Activated CD8-positive, alpha-beta memory T cell treated with anti-CD3 and anti-CD28 coated beads, Interleukin-2, amount 10 ng/mL, durations not matched to agents 7 days and 5 days (primary cell): ENCODE measurements around the gene KRTCAP3. TPM values are rescaled to one million over a fixed set of nuclear protein-coding genes. Genes with fewer than 3 reads are reported as not detected.
"Not testable (repeated sequence)": the region's sequence is repeated elsewhere in the genome, so short reads cannot be mapped to it uniquely, and the experiment has no call there.

Experiments used
- ATAC-seq: fragments of 150-1000 bp; cut with Tn5 transposase; one replicate; pipeline ENCODE4 v1.10.0; 2021; ENCODE audit warnings: moderate library complexity
- CTCF ChIA-PET: fragments of 350-600 bp; sonication (Branson Sonifier 250); formaldehyde crosslinking; loops from one replicate; lab custom pipeline; 2021; ENCODE audit warnings: antibody characterized with exemption; lab: Charles Lee
- DNase-seq: peaks from one replicate; pipeline ENCODE4 v3.0.0-alpha.2; 2020
- H3K27ac Mint-ChIP-seq: one replicate; pipeline ENCODE4 v1.8.0; 2021; ENCODE audit warnings: mild to moderate bottlenecking, mixed read lengths
- H3K27me3 Mint-ChIP-seq: one replicate; pipeline ENCODE4 v1.8.0; 2021; ENCODE audit warnings: mixed read lengths
- H3K36me3 Mint-ChIP-seq: one replicate; pipeline ENCODE4 v1.8.0; 2021; ENCODE audit warnings: mild to moderate bottlenecking, mixed read lengths
- H3K4me1 Mint-ChIP-seq: one replicate; pipeline ENCODE4 v1.8.0; 2021; ENCODE audit warnings: mixed read lengths
- H3K4me3 Mint-ChIP-seq: one replicate; pipeline ENCODE4 v1.8.0; 2021; ENCODE audit warnings: mild to moderate bottlenecking, moderate library complexity, mixed read lengths
- H3K9me3 Mint-ChIP-seq: one replicate; pipeline ENCODE4 v1.8.0; 2022; ENCODE audit warnings: low read depth, mixed read lengths
- total RNA-seq, 2 experiments: library from RNA; stranded (reverse); gene quantifications; one replicate each; pipeline ENCODE4 v1.2.3, GENCODE V29; 2021

The KRTCAP3 gene
- total RNA-seq, 2 experiments from 2014 or later = 4.5 to 6.4 TPM

GRCh38 chr2:27422958-27423357 lies 19.2 kb upstream of the KRTCAP3 start:
- Mint-ChIP-seq H3K27ac (no peak overlapping the region), H3K36me3 (no peaks in the 10 kb centered on the region), H3K4me3 (no peak overlapping the region), H3K27me3 (peaks cover 8% of the 10 kb centered on the region), H3K4me1 (peaks cover 9% of the 10 kb centered on the region), H3K9me3 (no peaks in the 10 kb centered on the region)
- no peak for DNase-seq
- no peak for ATAC-seq
- CTCF ChIA-PET = interaction anchor here (1.6 kb wide), 1 partner anchor 260 kb away, joined by 4 read pairs; no protein-coding TSS in a partner anchor

DNA sequence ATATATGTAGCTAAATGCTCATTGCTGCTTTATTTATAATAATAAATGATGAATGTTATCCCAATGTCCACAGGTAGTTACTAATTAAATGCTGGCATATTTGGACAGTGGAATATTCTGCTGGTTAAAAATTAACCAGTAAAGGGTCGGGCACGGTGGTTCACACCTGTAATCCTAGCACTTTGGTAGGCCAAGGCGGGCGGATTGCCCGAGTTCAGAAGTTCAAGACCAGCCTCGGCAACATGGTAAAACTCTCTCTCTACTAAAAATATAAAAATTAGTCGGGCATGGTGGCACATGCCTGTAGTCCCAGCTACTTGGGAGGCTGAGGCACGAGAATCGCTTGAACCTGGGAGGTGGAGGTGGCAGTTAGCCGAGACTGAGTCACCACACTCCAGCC lies 17.1 kb upstream of the KRTCAP3 start:
- not testable (repeated sequence) for ATAC-seq, H3K4me3 Mint-ChIP-seq, H3K27me3 Mint-ChIP-seq, DNase-seq, H3K36me3 Mint-ChIP-seq, H3K9me3 Mint-ChIP-seq, H3K27ac Mint-ChIP-seq
- CTCF ChIA-PET = interaction anchor here (1.3 kb wide), 1 partner anchor 15 kb away, joined by 3 read pairs; the partner anchor contains the start of gene PPM1G
- peaks cover 16% of the 10 kb centered on the region for H3K4me1 Mint-ChIP-seq

GRCh38 chr2:27427863-27428212 lies 14.3 kb upstream of the KRTCAP3 start:
- Mint-ChIP-seq H3K36me3 (peaks cover 5% of the 10 kb centered on the region), H3K27me3 (peaks cover 3% of the 10 kb centered on the region), H3K9me3 (no peaks in the 10 kb centered on the region), H3K4me1 (peaks cover 31% of the 10 kb centered on the region), H3K27ac (peak overlapping the region; percentile 97), H3K4me3 (peak overlapping the region; percentile 96)
- DNase-seq (no peak), ATAC-seq (no peak)
- CTCF ChIA-PET = interaction anchor here (3.4 to 4.9 kb wide), 2 partner anchors 19 to 255 kb away, joined by 32 to 33 read pairs; partner anchors contain the start of gene PPM1G

- peak within 1 kb of the TSS; percentile 97 for H3K27ac Mint-ChIP-seq
- CTCF ChIA-PET = interaction anchor here (1.8 to 4.9 kb wide), 4 partner anchors 10 to 255 kb away, joined by 4 to 33 read pairs (median 18); partner anchors contain the start of genes EIF2B4 and PPM1G
- ATAC-seq (peak; percentile 89), DNase-seq (peak; percentile 94)
- H3K4me1 Mint-ChIP-seq = peaks cover 31% of the 10 kb centered on the region
- peaks cover 3% of the 10 kb centered on the region for H3K27me3 Mint-ChIP-seq
- peak within 1 kb of the TSS; percentile 96 for H3K4me3 Mint-ChIP-seq
- H3K9me3 Mint-ChIP-seq = no peaks in the 10 kb centered on the region
- peaks cover 9% of the 10 kb centered on the region for H3K36me3 Mint-ChIP-seq
Observed at GRCh38 chr2:27428213-27428977, 13.8 kb upstream of the KRTCAP3 start, which contains the start of gene NRBP1. Gene NRBP1 (plus strand): TSS chr2:27428631. CDS start chr2:27433274, 4,643 bp downstream.

GRCh38 chr2:27428978-27429541 lies 13.1 kb upstream of the KRTCAP3 start:
- peak; percentile 88 for DNase-seq
- CTCF ChIA-PET = interaction anchor here (1.8 to 4.9 kb wide), 4 partner anchors 9 to 254 kb away, joined by 4 to 33 read pairs (median 18); partner anchors contain the start of genes EIF2B4 and PPM1G
- peaks cover 14% of the 10 kb centered on the region for H3K36me3 Mint-ChIP-seq
- peak overlapping the region; percentile 92 for H3K27ac Mint-ChIP-seq
- no peaks in the 10 kb centered on the region for H3K27me3 Mint-ChIP-seq
- H3K4me1 Mint-ChIP-seq = peaks cover 31% of the 10 kb centered on the region
- peak overlapping the region; percentile 93 for H3K4me3 Mint-ChIP-seq
- H3K9me3 Mint-ChIP-seq = no peaks in the 10 kb centered on the region
- peak; percentile 77 for ATAC-seq

GRCh38 chr2:27431395-27431794 lies 10.8 kb upstream of the KRTCAP3 start:
- no peaks in the 10 kb centered on the region for H3K9me3 Mint-ChIP-seq
- DNase-seq (peak; percentile 68), ATAC-seq (no peak)
- H3K27me3 Mint-ChIP-seq = no peaks in the 10 kb centered on the region
- H3K4me1 Mint-ChIP-seq = peaks cover 31% of the 10 kb centered on the region
- CTCF ChIA-PET = interaction anchor here (0.5 to 4.9 kb wide), 10 partner anchors 13 to 306 kb away, joined by 3 to 33 read pairs (median 5); partner anchors contain the start of genes EIF2B4, PPM1G and ZNF513
- peak overlapping the region; percentile 92 for H3K27ac Mint-ChIP-seq
- peaks cover 36% of the 10 kb centered on the region for H3K36me3 Mint-ChIP-seq
- H3K4me3 Mint-ChIP-seq = peak overlapping the region; percentile 48

- Mint-ChIP-seq H3K27ac (peak overlapping the region; percentile 30), H3K36me3 (peaks cover 58% of the 10 kb centered on the region), H3K4me1 (peaks cover 9% of the 10 kb centered on the region), H3K9me3 (no peaks in the 10 kb centered on the region), H3K4me3 (no peak overlapping the region), H3K27me3 (no peaks in the 10 kb centered on the region)
- ATAC-seq (no peak), DNase-seq (no peak)
- CTCF ChIA-PET = no interaction called here
Observed at GRCh38 chr2:27435628-27436027, 6.6 kb upstream of the KRTCAP3 start.

DNA sequence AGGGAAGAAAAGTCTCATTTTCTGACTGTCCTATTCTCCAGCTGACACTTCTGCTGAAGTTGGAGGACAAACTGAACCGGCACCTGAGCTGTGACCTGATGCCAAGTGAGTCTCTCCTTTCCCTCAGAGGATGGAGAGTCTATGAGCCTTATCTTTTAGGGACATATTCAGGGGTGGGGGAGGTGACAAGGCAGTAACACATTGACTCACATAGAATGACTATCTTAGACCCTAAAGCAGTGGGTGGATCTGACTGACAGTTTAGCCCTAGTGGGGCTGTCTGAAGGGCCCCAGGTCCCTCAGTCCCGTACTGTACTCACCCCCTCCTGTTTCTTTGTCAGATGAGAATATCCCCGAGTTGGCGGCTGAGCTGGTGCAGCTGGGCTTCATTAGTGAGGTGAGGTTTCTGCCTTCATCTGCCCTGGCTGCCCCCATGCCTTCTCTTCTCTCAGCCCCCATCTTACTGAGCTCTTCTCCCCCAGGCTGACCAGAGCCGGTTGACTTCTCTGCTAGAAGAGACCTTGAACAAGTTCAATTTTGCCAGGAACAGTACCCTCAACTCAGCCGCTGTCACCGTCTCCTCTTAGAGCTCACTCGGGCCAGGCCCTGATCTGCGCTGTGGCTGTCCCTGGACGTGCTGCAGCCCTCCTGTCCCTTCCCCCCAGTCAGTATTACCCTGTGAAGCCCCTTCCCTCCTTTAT lies 805 bp upstream of the KRTCAP3 start:
- Mint-ChIP-seq H3K27me3 (no peaks in the 10 kb centered on the region), H3K9me3 (no peaks in the 10 kb centered on the region), H3K36me3 (peaks cover 37% of the 10 kb centered on the region), H3K4me3 (no peak overlapping the region), H3K27ac (no peak overlapping the region), H3K4me1 (peaks cover 6% of the 10 kb centered on the region)
- CTCF ChIA-PET = no interaction called here
- no peak for ATAC-seq
- DNase-seq = no peak

- peaks cover 30% of the 10 kb centered on the region for H3K36me3 Mint-ChIP-seq
- H3K4me3 Mint-ChIP-seq = no peak overlapping the region
- no peaks in the 10 kb centered on the region for H3K27me3 Mint-ChIP-seq
- no peak for DNase-seq
- ATAC-seq = peak; percentile 28
- no peaks in the 10 kb centered on the region for H3K9me3 Mint-ChIP-seq
- H3K27ac Mint-ChIP-seq = no peak overlapping the region
- peaks cover 6% of the 10 kb centered on the region for H3K4me1 Mint-ChIP-seq
- CTCF ChIA-PET = no interaction called here
Observed at GRCh38 chr2:27442920-27443282, 720 bp downstream of the KRTCAP3 start.

DNA sequence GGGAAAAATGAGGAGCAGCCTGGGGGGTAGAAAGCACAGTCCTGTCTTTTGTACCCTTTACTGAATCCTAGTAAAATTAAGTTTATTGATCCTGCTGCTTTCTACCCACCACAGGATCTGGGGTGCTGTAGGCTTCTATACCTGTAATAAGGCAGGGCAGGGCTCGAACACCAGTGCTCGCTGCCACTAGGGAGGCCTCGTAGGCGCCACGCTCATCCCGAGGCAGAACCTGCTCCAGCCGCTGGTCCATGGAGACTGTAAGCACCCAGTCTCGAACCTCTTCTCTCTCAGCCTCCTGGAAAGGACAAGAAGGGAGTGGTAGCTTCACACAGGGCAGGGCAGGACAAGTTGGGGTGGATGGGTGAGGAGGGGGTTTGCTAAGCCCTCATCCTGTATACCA lies 3.0 kb downstream of the KRTCAP3 start:
- H3K27me3 Mint-ChIP-seq = no peaks in the 10 kb centered on the region
- CTCF ChIA-PET = no interaction called here
- no peak for ATAC-seq

GRCh38 chr2:27445615-27446014 lies 3.4 kb downstream of the KRTCAP3 start:
- Mint-ChIP-seq H3K4me1 (peaks cover 6% of the 10 kb centered on the region), H3K27me3 (no peaks in the 10 kb centered on the region), H3K4me3 (no peak overlapping the region), H3K36me3 (peaks cover 16% of the 10 kb centered on the region), H3K27ac (no peak overlapping the region), H3K9me3 (no peaks in the 10 kb centered on the region)
- DNase-seq (no peak), ATAC-seq (no peak)
- CTCF ChIA-PET = interaction anchor here (1.0 to 1.1 kb wide), 2 partner anchors 15 to 238 kb away, joined by 4 read pairs; no protein-coding TSS in a partner anchor

More for the DNA sequence above, 3.0 kb downstream of the KRTCAP3 start:
- no peak for DNase-seq
- Mint-ChIP-seq H3K4me1 (peaks cover 6% of the 10 kb centered on the region), H3K4me3 (no peak overlapping the region), H3K36me3 (peaks cover 20% of the 10 kb centered on the region), H3K9me3 (no peaks in the 10 kb centered on the region), H3K27ac (no peak overlapping the region)

GRCh38 chr2:27446057-27446456 lies 3.9 kb downstream of the KRTCAP3 start:
- ATAC-seq (no peak), DNase-seq (no peak)
- H3K4me1 Mint-ChIP-seq = peaks cover 7% of the 10 kb centered on the region
- peaks cover 12% of the 10 kb centered on the region for H3K36me3 Mint-ChIP-seq
- H3K27me3 Mint-ChIP-seq = no peaks in the 10 kb centered on the region
- no peak overlapping the region for H3K4me3 Mint-ChIP-seq
- CTCF ChIA-PET = interaction anchor here (0.7 to 1.1 kb wide), 3 partner anchors 15 to 1383 kb away, joined by 4 read pairs; no protein-coding TSS in a partner anchor
- H3K9me3 Mint-ChIP-seq = no peaks in the 10 kb centered on the region
- no peak overlapping the region for H3K27ac Mint-ChIP-seq

DNA sequence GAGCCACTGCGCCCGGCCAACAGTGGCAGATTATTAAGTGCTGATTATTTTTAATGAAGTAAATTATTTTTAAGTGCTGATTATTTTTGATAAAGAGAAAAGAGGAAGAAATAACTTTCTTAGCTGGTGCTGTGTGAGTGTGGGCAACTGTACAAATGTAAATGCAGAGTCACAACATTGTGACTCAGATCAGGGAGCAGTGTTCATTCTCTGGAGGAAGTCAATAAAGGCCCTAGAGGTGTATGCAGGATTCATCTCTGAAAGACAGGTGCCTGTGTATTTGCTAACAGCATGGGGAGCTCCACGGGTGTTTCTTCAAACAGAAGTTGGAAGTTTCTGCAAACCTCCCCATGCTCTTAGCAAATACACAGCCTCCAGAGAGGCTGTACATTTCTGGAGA lies 6.2 kb downstream of the KRTCAP3 start:
- CTCF ChIA-PET = no interaction called here
- Mint-ChIP-seq H3K27me3 (no peaks in the 10 kb centered on the region), H3K4me3 (no peak overlapping the region), H3K4me1 (peaks cover 10% of the 10 kb centered on the region), H3K9me3 (no peaks in the 10 kb centered on the region), H3K36me3 (peaks cover 1% of the 10 kb centered on the region), H3K27ac (no peak overlapping the region)
- ATAC-seq (no peak), DNase-seq (no peak)
